Measurements from ENCODE around the gene RNFT2. TPM values are rescaled to one million over a fixed set of nuclear protein-coding genes. Genes with fewer than 3 reads are reported as not detected.

RNFT2 gene
- polyA plus RNA-seq, 1 donor (not counting 4 experiments of a cell fraction or from before 2014, with no cell fraction given), result 0.96 TPM

DNA sequence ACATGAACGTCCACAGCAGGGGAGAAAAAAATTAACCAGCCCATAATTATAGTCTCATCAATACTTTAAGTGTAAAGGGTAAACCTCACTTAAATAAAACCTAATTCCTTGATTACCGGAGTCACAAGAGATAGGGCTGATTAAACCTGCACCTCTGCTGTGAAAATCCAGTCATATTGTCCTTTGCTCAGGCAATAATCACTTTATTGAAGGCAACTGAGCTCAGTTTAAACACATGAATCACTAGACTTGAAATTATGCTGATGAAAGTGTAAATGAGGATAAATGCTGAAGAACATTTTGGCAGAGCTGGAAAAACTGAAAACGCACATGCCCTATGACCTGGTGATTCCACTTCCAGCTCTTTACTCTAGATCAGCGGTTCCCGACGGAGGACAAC, 149.8 kb downstream of the RNFT2 start:
- Histone ChIP-seq H3K4me2 (ENCODE audit: control insufficient read depth, extremely low read depth, insufficient read depth, low read depth, low read length) (no peak overlapping the region), H3K4me1 (ENCODE audit: control insufficient read depth, extremely low read depth, insufficient read depth, low read length) (no peaks in the 10 kb centered on the region), H4K20me1 (ENCODE audit: control insufficient read depth, extremely low read depth, insufficient read depth, low read length) (no peaks in the 10 kb centered on the region), H3K4me3 (ENCODE audit: control insufficient read depth in 2 of 3, extremely low read depth in 1 of 3, insufficient read depth in 2 of 3, low read depth in 1 of 3, low read length in 3 of 3) (no peak overlapping the region), H3K27me3 (ENCODE audit: control insufficient read depth, extremely low read depth, insufficient read depth, low read length) (peaks cover 9% of the 10 kb centered on the region), H3K9me1 (ENCODE audit: control insufficient read depth, extremely low read depth, insufficient read depth, low read length) (no peaks in the 10 kb centered on the region), H3K27ac (ENCODE audit: control insufficient read depth, insufficient read depth, low read length) (no peak overlapping the region), H2AFZ (ENCODE audit: control insufficient read depth, low read length) (no peak overlapping the region), H3K36me3 (ENCODE audit: control insufficient read depth in 2 of 2, extremely low read depth in 1 of 2, insufficient read depth in 2 of 2, low read length in 2 of 2) (no peaks in the 10 kb centered on the region), H3K79me2 (ENCODE audit: control insufficient read depth, insufficient read depth, low read length) (no peaks in the 10 kb centered on the region), H3K9ac (ENCODE audit: control insufficient read depth, extremely low read depth, insufficient read depth, low read length) (no peak overlapping the region), H3K9me3 (ENCODE audit: control insufficient read depth, low read depth, low read length) (no peaks in the 10 kb centered on the region)
- dilution Hi-C loops (cut with MboI; ENCODE audit: extremely low pct_ligation_motif_present, low sequenced_read_pairs), result no loop called here
- no peak for FAIRE-seq
- TF ChIP-seq, protein P1, sequence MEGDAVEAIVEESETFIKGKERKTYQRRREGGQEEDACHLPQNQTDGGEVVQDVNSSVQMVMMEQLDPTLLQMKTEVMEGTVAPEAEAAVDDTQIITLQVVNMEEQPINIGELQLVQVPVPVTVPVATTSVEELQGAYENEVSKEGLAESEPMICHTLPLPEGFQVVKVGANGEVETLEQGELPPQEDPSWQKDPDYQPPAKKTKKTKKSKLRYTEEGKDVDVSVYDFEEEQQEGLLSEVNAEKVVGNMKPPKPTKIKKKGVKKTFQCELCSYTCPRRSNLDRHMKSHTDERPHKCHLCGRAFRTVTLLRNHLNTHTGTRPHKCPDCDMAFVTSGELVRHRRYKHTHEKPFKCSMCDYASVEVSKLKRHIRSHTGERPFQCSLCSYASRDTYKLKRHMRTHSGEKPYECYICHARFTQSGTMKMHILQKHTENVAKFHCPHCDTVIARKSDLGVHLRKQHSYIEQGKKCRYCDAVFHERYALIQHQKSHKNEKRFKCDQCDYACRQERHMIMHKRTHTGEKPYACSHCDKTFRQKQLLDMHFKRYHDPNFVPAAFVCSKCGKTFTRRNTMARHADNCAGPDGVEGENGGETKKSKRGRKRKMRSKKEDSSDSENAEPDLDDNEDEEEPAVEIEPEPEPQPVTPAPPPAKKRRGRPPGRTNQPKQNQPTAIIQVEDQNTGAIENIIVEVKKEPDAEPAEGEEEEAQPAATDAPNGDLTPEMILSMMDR (optimal IDR thresholded peaks at IDR 0.05 in 1 of 3, IDR thresholded peaks at IDR 0.05 in 1 of 3, conservative IDR thresholded peaks at IDR 0.05 in 1 of 3; ENCODE audit: extremely low read depth in 1 of 3, insufficient read depth in 2 of 3, low read length in 3 of 3), result no peak
- no peak for TF ChIP-seq EZH2 (IDR thresholded peaks at IDR 0.05; ENCODE audit: low read length)
- no peak for DNase-seq (ENCODE audit: low read depth, low spot score)

DNA sequence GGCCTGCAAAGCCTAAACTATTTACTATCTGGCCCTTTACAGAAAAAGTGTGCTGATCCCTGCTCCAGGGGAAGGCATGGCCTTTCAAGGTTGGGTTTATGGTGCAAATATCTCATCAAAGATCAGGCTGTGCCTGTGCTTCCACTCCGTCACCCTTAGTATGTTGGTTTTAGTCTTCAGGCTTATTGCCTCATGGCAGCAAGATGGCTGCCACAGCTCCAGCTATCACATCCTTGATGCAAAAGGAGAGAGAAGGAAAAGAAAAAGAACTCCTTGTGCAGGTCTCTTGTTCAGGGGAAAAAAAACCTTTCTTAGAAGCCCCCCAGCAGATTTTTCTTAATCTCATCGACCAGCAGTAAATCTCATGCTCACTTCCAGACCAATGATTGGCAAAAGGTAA, 152.2 kb downstream of the RNFT2 start:
- Histone ChIP-seq H3K4me2 (ENCODE audit: control insufficient read depth, extremely low read depth, insufficient read depth, low read depth, low read length) (no peak overlapping the region), H3K27ac (ENCODE audit: control insufficient read depth, insufficient read depth, low read length) (no peak overlapping the region), H3K27me3 (ENCODE audit: control insufficient read depth, extremely low read depth, insufficient read depth, low read length) (no peaks in the 10 kb centered on the region), H3K4me3 (ENCODE audit: control insufficient read depth in 2 of 3, extremely low read depth in 1 of 3, insufficient read depth in 2 of 3, low read depth in 1 of 3, low read length in 3 of 3) (no peak overlapping the region), H3K4me1 (ENCODE audit: control insufficient read depth, extremely low read depth, insufficient read depth, low read length) (no peaks in the 10 kb centered on the region), H3K9ac (ENCODE audit: control insufficient read depth, extremely low read depth, insufficient read depth, low read length) (no peak overlapping the region), H3K9me3 (ENCODE audit: control insufficient read depth, low read depth, low read length) (no peaks in the 10 kb centered on the region), H2AFZ (ENCODE audit: control insufficient read depth, low read length) (no peak overlapping the region), H3K36me3 (ENCODE audit: control insufficient read depth in 2 of 2, extremely low read depth in 1 of 2, insufficient read depth in 2 of 2, low read length in 2 of 2) (no peaks in the 10 kb centered on the region), H4K20me1 (ENCODE audit: control insufficient read depth, extremely low read depth, insufficient read depth, low read length) (no peaks in the 10 kb centered on the region), H3K9me1 (ENCODE audit: control insufficient read depth, extremely low read depth, insufficient read depth, low read length) (no peaks in the 10 kb centered on the region), H3K79me2 (ENCODE audit: control insufficient read depth, insufficient read depth, low read length) (no peaks in the 10 kb centered on the region)
- TF ChIP-seq, protein P1 (optimal IDR thresholded peaks at IDR 0.05 in 1 of 3, IDR thresholded peaks at IDR 0.05 in 1 of 3, conservative IDR thresholded peaks at IDR 0.05 in 1 of 3; ENCODE audit: extremely low read depth in 1 of 3, insufficient read depth in 2 of 3, low read length in 3 of 3), result no peak
- no peak for TF ChIP-seq EZH2 (IDR thresholded peaks at IDR 0.05; ENCODE audit: low read length)
- DNase-seq (ENCODE audit: low read depth, low spot score) (no peak), FAIRE-seq (no peak)
- dilution Hi-C loops (cut with MboI; ENCODE audit: extremely low pct_ligation_motif_present, low sequenced_read_pairs), result no loop called here

Measured in keratinocyte (primary cell).